Lower leg skin (tissue), 3 donors: ENCODE results near the gene BOLL.

Experiments
- POLR2A ChIP-seq, 2 donors: fragments of 450-650 bp; IDR thresholded peaks; one replicate each; pipeline ENCODE4 v1.6.1; 2016 to 2017; ENCODE audit warnings: antibody characterized with exemption in 2 of 2, mild to moderate bottlenecking in 1 of 2, moderate library complexity in 1 of 2
- TF ChIP-seq, protein P1 (sequence below), 3 donors: fragments of 450-650 bp; IDR thresholded peaks; one replicate each; pipeline ENCODE4 v1.5.1; 2016; ENCODE audit warnings: antibody characterized with exemption in 3 of 3, mild to moderate bottlenecking in 3 of 3, moderate library complexity in 2 of 3

DNA sequence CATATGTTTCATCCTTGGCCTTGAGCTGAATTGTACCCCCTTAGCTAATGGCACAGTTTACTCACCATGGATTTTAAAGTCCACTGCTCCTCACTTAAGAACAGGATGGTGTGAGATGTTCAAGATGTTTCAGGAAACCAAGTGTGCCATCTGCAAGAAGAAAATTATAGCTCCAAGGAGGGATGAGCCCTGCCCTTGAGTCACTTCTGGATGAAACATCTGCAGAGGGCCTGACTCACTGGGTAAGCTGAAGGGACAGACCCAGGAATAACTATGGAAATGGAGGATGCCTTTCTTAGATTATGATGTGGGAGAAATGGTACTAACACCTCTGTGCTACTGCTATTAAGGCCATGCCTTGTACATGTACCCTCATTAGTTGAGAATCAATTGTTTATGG, 73.5 kb downstream of the BOLL start:
- TF ChIP-seq, protein P1, sequence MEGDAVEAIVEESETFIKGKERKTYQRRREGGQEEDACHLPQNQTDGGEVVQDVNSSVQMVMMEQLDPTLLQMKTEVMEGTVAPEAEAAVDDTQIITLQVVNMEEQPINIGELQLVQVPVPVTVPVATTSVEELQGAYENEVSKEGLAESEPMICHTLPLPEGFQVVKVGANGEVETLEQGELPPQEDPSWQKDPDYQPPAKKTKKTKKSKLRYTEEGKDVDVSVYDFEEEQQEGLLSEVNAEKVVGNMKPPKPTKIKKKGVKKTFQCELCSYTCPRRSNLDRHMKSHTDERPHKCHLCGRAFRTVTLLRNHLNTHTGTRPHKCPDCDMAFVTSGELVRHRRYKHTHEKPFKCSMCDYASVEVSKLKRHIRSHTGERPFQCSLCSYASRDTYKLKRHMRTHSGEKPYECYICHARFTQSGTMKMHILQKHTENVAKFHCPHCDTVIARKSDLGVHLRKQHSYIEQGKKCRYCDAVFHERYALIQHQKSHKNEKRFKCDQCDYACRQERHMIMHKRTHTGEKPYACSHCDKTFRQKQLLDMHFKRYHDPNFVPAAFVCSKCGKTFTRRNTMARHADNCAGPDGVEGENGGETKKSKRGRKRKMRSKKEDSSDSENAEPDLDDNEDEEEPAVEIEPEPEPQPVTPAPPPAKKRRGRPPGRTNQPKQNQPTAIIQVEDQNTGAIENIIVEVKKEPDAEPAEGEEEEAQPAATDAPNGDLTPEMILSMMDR (IDR thresholded peaks at IDR 0.05), result no peak
- no peak for TF ChIP-seq POLR2A (IDR thresholded peaks at IDR 0.05)
